HEK293 (cell line): ENCODE data around the gene PLEKHJ1.

Experiments
- CTCF ChIA-PET: fragments of 350-600 bp; formaldehyde crosslinking; extraction: SDS; loops from one replicate; lab custom pipeline; 2021; ENCODE audit warnings: antibody characterized with exemption; lab: Yijun Ruan, JAX
- POLR2A ChIA-PET: fragments of 300-600 bp; formaldehyde crosslinking; extraction: SDS; loops from one replicate; lab custom pipeline; 2020; ENCODE audit warnings: antibody characterized with exemption, inconsistent platforms; lab: Yijun Ruan, JAX
- H3K27ac ChIP-seq: fragments of 200-500 bp; sonication (Bioruptor generic); 2 replicates; pipeline ENCODE4 v1.5.1; 2014; ENCODE audit warnings: low read depth, low read length, control low read depth, inconsistent platforms; ENCODE audit errors: extremely low read depth
- H3K36me3 ChIP-seq, 2 experiments: fragments of 200-500 bp in 1 of 2; sonication (Bioruptor generic) in 1 of 2; 1 replicate in 1 of 2; 2 replicates in 1 of 2; pipeline ENCODE4 v1.5.1; 2014 to 2017; ENCODE audit warnings: inconsistent platforms in 2 of 2, low read length in 2 of 2; ENCODE audit not compliant: control insufficient read depth in 2 of 2, insufficient read depth in 1 of 2
- H3K4me1 ChIP-seq: fragments of 200-500 bp; sonication (Bioruptor generic); 2 replicates; pipeline ENCODE4 v1.5.1; 2014; ENCODE audit warnings: mild to moderate bottlenecking, low read length, inconsistent platforms; ENCODE audit not compliant: control insufficient read depth, insufficient read depth
- H3K4me3 ChIP-seq: 2 replicates; pipeline ENCODE4 v1.5.1; 2011; ENCODE audit warnings: low read depth, mild to moderate bottlenecking, control low read depth, low read length, moderate library complexity
- H3K9me3 ChIP-seq: fragments of 200-500 bp; sonication (Bioruptor generic); 2 replicates; pipeline ENCODE4 v1.5.1; 2014; ENCODE audit warnings: low read depth, low read length, inconsistent platforms; ENCODE audit not compliant: control insufficient read depth, insufficient read depth
- GLI2 ChIP-seq: fragments of 450-650 bp; formaldehyde crosslinking; IDR thresholded peaks from 2 replicates; pipeline ENCODE4; 2017; ENCODE audit warnings: missing biosample characterization, missing genetic modification characterization, low read depth, borderline replicate concordance
- GLI4 ChIP-seq: fragments of 450-650 bp; formaldehyde crosslinking; IDR thresholded peaks from 2 replicates; pipeline ENCODE4 v1.5.1; 2016; ENCODE audit warnings: missing biosample characterization, missing genetic modification characterization
- KLF9 ChIP-seq: fragments of 450-650 bp; formaldehyde crosslinking; IDR thresholded peaks from 2 replicates; pipeline ENCODE4 v1.5.1; 2016; ENCODE audit warnings: missing biosample characterization, missing genetic modification characterization, low read depth
- OSR2 ChIP-seq: fragments of 450-650 bp; formaldehyde crosslinking; IDR thresholded peaks from 2 replicates; pipeline ENCODE4 v1.5.1; 2016; ENCODE audit warnings: missing biosample characterization, missing genetic modification characterization
- PRDM4 ChIP-seq: fragments of 450-650 bp; formaldehyde crosslinking; IDR thresholded peaks from 2 replicates; pipeline ENCODE4 v1.5.1; 2017; ENCODE audit warnings: missing biosample characterization, missing genetic modification characterization
- SP3 ChIP-seq: fragments of 450-650 bp; formaldehyde crosslinking; IDR thresholded peaks from 2 replicates; pipeline ENCODE4 v1.5.1; 2016; ENCODE audit warnings: missing biosample characterization, missing genetic modification characterization
- WT1 ChIP-seq: fragments of 450-650 bp; formaldehyde crosslinking; IDR thresholded peaks from 2 replicates; pipeline ENCODE4 v1.5.1; 2016; ENCODE audit warnings: missing biosample characterization, missing genetic modification characterization
- ZBTB21 ChIP-seq: fragments of 450-650 bp; formaldehyde crosslinking; IDR thresholded peaks from 2 replicates; pipeline ENCODE4 v1.5.1; 2017; ENCODE audit warnings: missing biosample characterization, missing genetic modification characterization
- ZBTB7A ChIP-seq: fragments of 450-650 bp; formaldehyde crosslinking; IDR thresholded peaks from 2 replicates; pipeline ENCODE4 v1.5.1; 2016; ENCODE audit warnings: low read depth, missing biosample characterization, missing genetic modification characterization
- ZFHX2 ChIP-seq: fragments of 450-650 bp; formaldehyde crosslinking; conservative IDR thresholded peaks from 2 replicates; pipeline ENCODE4 v1.5.1; 2016; ENCODE audit warnings: missing biosample characterization, missing genetic modification characterization
- ZNF112 ChIP-seq: fragments of 450-650 bp; formaldehyde crosslinking; IDR thresholded peaks from 2 replicates; pipeline ENCODE4 v1.5.0; 2017; ENCODE audit warnings: missing biosample characterization, missing genetic modification characterization
- ZNF138 ChIP-seq: fragments of 450-650 bp; formaldehyde crosslinking; IDR thresholded peaks from 2 replicates; pipeline ENCODE4 v1.5.1; 2016; ENCODE audit warnings: missing biosample characterization, missing genetic modification characterization, borderline replicate concordance
- ZNF175 ChIP-seq: fragments of 450-650 bp; formaldehyde crosslinking; IDR thresholded peaks from 2 replicates; pipeline ENCODE4 v1.5.1; 2016; ENCODE audit warnings: missing biosample characterization, missing genetic modification characterization
- ZNF24 ChIP-seq: fragments of 450-650 bp; formaldehyde crosslinking; IDR thresholded peaks from 2 replicates; pipeline ENCODE4 v1.5.1; 2016; ENCODE audit warnings: missing biosample characterization, missing genetic modification characterization
- ZNF292 ChIP-seq: fragments of 450-650 bp; formaldehyde crosslinking; IDR thresholded peaks from 2 replicates; pipeline ENCODE4 v1.5.1; 2016; ENCODE audit warnings: low read depth, missing biosample characterization, missing genetic modification characterization, borderline replicate concordance
- ZNF473 ChIP-seq: fragments of 450-650 bp; formaldehyde crosslinking; IDR thresholded peaks from 2 replicates; pipeline ENCODE4 v1.5.1; 2017; ENCODE audit warnings: missing biosample characterization, missing genetic modification characterization
- ZNF549 ChIP-seq: fragments of 450-650 bp; IDR thresholded peaks from 2 replicates; pipeline ENCODE4 v1.5.1; 2018; ENCODE audit warnings: missing biosample characterization, missing genetic modification characterization, mild to moderate bottlenecking, inconsistent platforms, moderate library complexity
- ZNF558 ChIP-seq: fragments of 450-650 bp; formaldehyde crosslinking; IDR thresholded peaks from 2 replicates; pipeline ENCODE4 v1.5.1; 2016; ENCODE audit warnings: missing biosample characterization, missing genetic modification characterization
- ZNF610 ChIP-seq: fragments of 450-650 bp; formaldehyde crosslinking; IDR thresholded peaks from 2 replicates; pipeline ENCODE4 v1.5.1; 2016; ENCODE audit warnings: missing biosample characterization, missing genetic modification characterization, borderline replicate concordance
- ZNF658 ChIP-seq: fragments of 450-650 bp; formaldehyde crosslinking; IDR thresholded peaks from 2 replicates; pipeline ENCODE4; 2016; ENCODE audit warnings: missing biosample characterization, missing genetic modification characterization
- ZNF664 ChIP-seq: fragments of 450-650 bp; formaldehyde crosslinking; IDR thresholded peaks from 2 replicates; pipeline ENCODE4 v1.5.1; 2016; ENCODE audit warnings: missing biosample characterization, missing genetic modification characterization
- ZNF791 ChIP-seq: fragments of 450-650 bp; formaldehyde crosslinking; IDR thresholded peaks from 2 replicates; pipeline ENCODE4 v1.5.1; 2016; ENCODE audit warnings: missing biosample characterization, missing genetic modification characterization
- ZNF837 ChIP-seq: fragments of 450-650 bp; formaldehyde crosslinking; IDR thresholded peaks from 2 replicates; pipeline ENCODE4 v1.5.1; 2016; ENCODE audit warnings: missing biosample characterization, missing genetic modification characterization
- ZSCAN30 ChIP-seq: fragments of 450-650 bp; IDR thresholded peaks from 2 replicates; pipeline ENCODE4 v1.5.1; 2018; ENCODE audit warnings: missing biosample characterization, mild to moderate bottlenecking, missing genetic modification characterization, moderate library complexity
- TF ChIP-seq, protein P1 (sequence below): fragments of 450-650 bp; formaldehyde crosslinking; IDR thresholded peaks from 2 replicates; pipeline ENCODE4 v1.5.1; 2016; ENCODE audit warnings: missing biosample characterization, missing genetic modification characterization

Gene PLEKHJ1

DNA sequence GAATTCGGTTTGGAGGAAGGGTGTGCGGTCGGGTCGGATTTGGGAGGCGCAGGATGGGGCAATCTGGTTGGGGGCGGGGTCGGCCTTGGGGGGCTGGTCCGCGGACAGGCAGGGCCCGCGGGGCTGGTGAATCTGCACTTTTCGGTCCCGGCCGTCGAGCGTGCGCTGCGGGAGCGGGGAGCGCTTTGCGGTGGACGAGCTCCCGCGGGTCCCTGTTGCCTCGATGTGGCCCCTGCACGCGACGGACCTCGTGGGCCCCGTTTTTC lies 34.0 kb upstream of the PLEKHJ1 start:
- Histone ChIP-seq H3K4me1 (0 out of 2 replicates have a peak, but pooled peaks cover 5% of the 10 kb centered on the region), H3K36me3 (peaks cover 6 to 28% of the 10 kb centered on the region in 2 experiments; a peak in 2 of 3 replicates), H3K27ac (peak overlapping the region; percentile 98), H3K9me3 (no peaks in the 10 kb centered on the region), H3K4me3 (peak overlapping the region; percentile 99)
- TF ChIP-seq ZNF138 (tag by site-specific recombination), result no peak
- TF ChIP-seq ZBTB21 (tag by site-specific recombination), result no peak
- TF ChIP-seq ZNF837, result 0 out of 2 replicates have a peak, but pooled peaks have one; percentile 13
- no peak for TF ChIP-seq ZNF175 (tag by site-specific recombination)
- TF ChIP-seq ZNF610 (tag by site-specific recombination), result 0 out of 2 replicates have a peak, but pooled peaks have one; percentile 13
- no peak for TF ChIP-seq ZBTB7A
- TF ChIP-seq ZNF658 (tag by site-specific recombination), result no peak
- TF ChIP-seq GLI2 (tag by site-specific recombination), result no peak
- TF ChIP-seq ZNF473, result no peak
- TF ChIP-seq ZNF664 (tag by site-specific recombination), result no peak
- no peak for TF ChIP-seq ZSCAN30 (tag by site-specific recombination)
- TF ChIP-seq, protein P1, sequence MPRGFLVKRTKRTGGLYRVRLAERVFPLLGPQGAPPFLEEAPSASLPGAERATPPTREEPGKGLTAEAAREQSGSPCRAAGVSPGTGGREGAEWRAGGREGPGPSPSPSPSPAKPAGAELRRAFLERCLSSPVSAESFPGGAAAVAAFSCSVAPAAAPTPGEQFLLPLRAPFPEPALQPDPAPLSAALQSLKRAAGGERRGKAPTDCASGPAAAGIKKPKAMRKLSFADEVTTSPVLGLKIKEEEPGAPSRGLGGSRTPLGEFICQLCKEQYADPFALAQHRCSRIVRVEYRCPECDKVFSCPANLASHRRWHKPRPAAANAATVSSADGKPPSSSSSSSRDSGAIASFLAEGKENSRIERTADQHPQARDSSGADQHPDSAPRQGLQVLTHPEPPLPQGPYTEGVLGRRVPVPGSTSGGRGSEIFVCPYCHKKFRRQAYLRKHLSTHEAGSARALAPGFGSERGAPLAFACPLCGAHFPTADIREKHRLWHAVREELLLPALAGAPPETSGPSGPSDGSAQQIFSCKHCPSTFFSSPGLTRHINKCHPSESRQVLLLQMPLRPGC, result no peak
- peak; percentile 47; the same call in 1 of the 2 replicates for TF ChIP-seq GLI4 (tag by site-specific recombination)
- no peak for TF ChIP-seq ZNF112 (tag by site-specific recombination)
- TF ChIP-seq ZNF549 (tag by site-specific recombination), result no peak
- no peak for TF ChIP-seq WT1
- 0 out of 2 replicates have a peak, but pooled peaks have one; percentile 43 for TF ChIP-seq ZNF292
- TF ChIP-seq SP3, result peak; percentile 18
- TF ChIP-seq ZNF558 (tag by site-specific recombination), result no peak
- no peak for TF ChIP-seq ZFHX2 (tag by site-specific recombination)
- no peak for TF ChIP-seq ZNF791
- no peak for TF ChIP-seq OSR2
- no peak for TF ChIP-seq ZNF24 (tag by site-specific recombination)
- peak; percentile 28 for TF ChIP-seq KLF9 (tag by site-specific recombination)
- no peak for TF ChIP-seq PRDM4 (tag by site-specific recombination)
- POLR2A ChIA-PET, result interaction anchor here (1.4 to 3.4 kb wide), 2 partner anchors 31 to 206 kb away, joined by 3 to 18 read pairs; partner anchors contain the start of gene GADD45B
- CTCF ChIA-PET, result interaction anchor here (0.6 kb wide), 2 partner anchors 10 to 424 kb away, joined by 3 read pairs; no protein-coding TSS in a partner anchor
